Urinary bladder (tissue), 4 donors: ENCODE results near the gene APMAP. TPM values are rescaled to one million over a fixed set of nuclear protein-coding genes. Genes with fewer than 3 reads are reported as not detected.

Experiments
- DNase-seq: peaks from one replicate; pipeline ENCODE4 v3.0.0-alpha.2; 2015; ENCODE audit errors: extremely low spot score
- H3K27ac ChIP-seq: one replicate; pipeline ENCODE4 v1.5.1; 2013; ENCODE audit warnings: low read depth, mild to moderate bottlenecking, moderate library complexity
- H3K36me3 ChIP-seq: one replicate; pipeline ENCODE4 v1.6.1; 2013; ENCODE audit warnings: mild to moderate bottlenecking, moderate library complexity; ENCODE audit not compliant: insufficient read depth
- H3K4me1 ChIP-seq: one replicate; pipeline ENCODE4 v1.6.1; 2013; ENCODE audit warnings: mild to moderate bottlenecking, moderate library complexity; ENCODE audit not compliant: insufficient read depth
- H3K4me3 ChIP-seq: one replicate; pipeline ENCODE4 v1.5.1; 2013; ENCODE audit warnings: low read depth, low read length
- WGBS: extraction: QIAGEN DNeasy Blood & Tissue Kit; methylation state at CpG from one replicate; pipeline ENCODE4 v1.1.7; 2013; 5-methylcytosine and 5-hydroxymethylcytosine counted together
- polyA plus RNA-seq: library from polyadenylated mRNA; stranded (reverse); fragments of 200-250 nt; gene quantifications from one replicate; pipeline ENCODE4 v1.2.3, GENCODE V29; 2013
- total RNA-seq: library from RNA; depleted of rRNA; stranded (reverse); fragments of >200 nt; gene quantifications from one replicate; pipeline ENCODE4 v1.2.3, GENCODE V29; 2014
- donor health status: healthy with polysubstance abuse.
- donor health status: healthy.

Gene APMAP
- total RNA-seq, result 41.7 TPM
- polyA plus RNA-seq, result 54.9 TPM

- Histone ChIP-seq H3K27ac (peak within 1 kb of the TSS; percentile 87), H3K4me1 (no peaks in the 10 kb centered on the region), H3K4me3 (peak within 1 kb of the TSS; percentile 81), H3K36me3 (no peaks in the 10 kb centered on the region)
- peak; percentile 85 for DNase-seq
- WGBS, result under 1% methylated on average over 69 of the region's 69 CpGs
Measured at GRCh38 chr20:24992487-24993205, at the start of gene APMAP. Gene APMAP, minus strand, starts transcription at chr20:24992751. Its CDS starts 63 bp downstream, at chr20:24992688.

GRCh38 chr20:25041813-25042530 lies 49.4 kb upstream of the APMAP start:
- Histone ChIP-seq H3K4me3 (no peak overlapping the region), H3K4me1 (no peaks in the 10 kb centered on the region), H3K27ac (no peak overlapping the region), H3K36me3 (no peaks in the 10 kb centered on the region)
- WGBS, result 91% methylated on average over 21 of the region's 21 CpGs
- DNase-seq, result no peak

- DNase-seq, result no peak
- 17% methylated on average over 6 of the region's 6 CpGs for WGBS
- Histone ChIP-seq H3K27ac (no peak overlapping the region), H3K36me3 (no peaks in the 10 kb centered on the region), H3K4me3 (no peak overlapping the region), H3K4me1 (no peaks in the 10 kb centered on the region)
Measured at GRCh38 chr20:25040438-25040831, 47.9 kb upstream of the APMAP start.

- no peak overlapping the region for H3K4me3 ChIP-seq
- no peaks in the 10 kb centered on the region for H3K36me3 ChIP-seq
- no peaks in the 10 kb centered on the region for H3K4me1 ChIP-seq
- DNase-seq, result no peak
- WGBS, result 22% methylated on average over 9 of the region's 9 CpGs
- no peak overlapping the region for H3K27ac ChIP-seq
Measured at GRCh38 chr20:25039697-25040437, 47.3 kb upstream of the APMAP start.

GRCh38 chr20:25038591-25039015 lies 46.1 kb upstream of the APMAP start:
- H3K36me3 ChIP-seq, result no peaks in the 10 kb centered on the region
- H3K4me1 ChIP-seq, result no peaks in the 10 kb centered on the region
- 84% methylated on average over 6 of the region's 6 CpGs for WGBS
- DNase-seq, result no peak
- H3K4me3 ChIP-seq, result no peak overlapping the region
- H3K27ac ChIP-seq, result no peak overlapping the region

- Histone ChIP-seq H3K27ac (no peak overlapping the region), H3K36me3 (no peaks in the 10 kb centered on the region), H3K4me1 (peaks cover 2% of the 10 kb centered on the region), H3K4me3 (no peak overlapping the region)
- no peak for DNase-seq
- 91% methylated on average over 3 of the region's 3 CpGs for WGBS
Measured at GRCh38 chr20:25038103-25038410, 45.5 kb upstream of the APMAP start.

- H3K4me1 ChIP-seq, result peaks cover 3% of the 10 kb centered on the region
- no peak overlapping the region for H3K27ac ChIP-seq
Measured at GRCh38 chr20:25037288-25038102, 44.9 kb upstream of the APMAP start.

GRCh38 chr20:25036331-25036936 lies 43.9 kb upstream of the APMAP start:
- Histone ChIP-seq H3K36me3 (no peaks in the 10 kb centered on the region), H3K27ac (no peak overlapping the region), H3K4me3 (no peak overlapping the region), H3K4me1 (peaks cover 3% of the 10 kb centered on the region)
- DNase-seq, result no peak
- 43% methylated on average over 7 of the region's 7 CpGs for WGBS

More at GRCh38 chr20:25037288-25038102, 44.9 kb upstream of the APMAP start:
- Histone ChIP-seq H3K36me3 (no peaks in the 10 kb centered on the region), H3K4me3 (no peak overlapping the region)
- no peak for DNase-seq
- WGBS, result 86% methylated on average over 15 of the region's 15 CpGs

- no peak for DNase-seq
- Histone ChIP-seq H3K4me1 (peaks cover 3% of the 10 kb centered on the region), H3K27ac (no peak overlapping the region), H3K4me3 (no peak overlapping the region), H3K36me3 (no peaks in the 10 kb centered on the region)
- WGBS, result 65% methylated on average over 4 of the region's 4 CpGs
Measured at GRCh38 chr20:25035921-25036320, 43.4 kb upstream of the APMAP start.

GRCh38 chr20:25033924-25034300 lies 41.4 kb upstream of the APMAP start:
- Histone ChIP-seq H3K4me1 (peaks cover 3% of the 10 kb centered on the region), H3K36me3 (no peaks in the 10 kb centered on the region), H3K27ac (no peak overlapping the region), H3K4me3 (no peak overlapping the region)
- no peak for DNase-seq
- 42% methylated on average over 3 of the region's 3 CpGs for WGBS

- Histone ChIP-seq H3K4me1 (peaks cover 3% of the 10 kb centered on the region), H3K4me3 (no peak overlapping the region), H3K36me3 (no peaks in the 10 kb centered on the region), H3K27ac (no peak overlapping the region)
- WGBS, result 42% methylated on average over 6 of the region's 6 CpGs
- no peak for DNase-seq
Measured at GRCh38 chr20:25033265-25033923, 40.8 kb upstream of the APMAP start.

GRCh38 chr20:25032478-25033264 lies 40.1 kb upstream of the APMAP start:
- no peak for DNase-seq
- Histone ChIP-seq H3K4me3 (no peak overlapping the region), H3K27ac (no peak overlapping the region), H3K4me1 (peaks cover 3% of the 10 kb centered on the region), H3K36me3 (no peaks in the 10 kb centered on the region)
- WGBS, result 45% methylated on average over 29 of the region's 29 CpGs
